DMS 273 (cell line): ENCODE results near the gene ARHGAP26.
A peak's percentile ranks its signal among the peaks of the same experiment; 100 is the strongest.

Source experiments
- DNase-seq: peaks from one replicate; lab custom pipeline; 2025; ENCODE audit not compliant: unreplicated experiment; lab: John Stamatoyannopoulos, UW

The ARHGAP26 gene

DNA sequence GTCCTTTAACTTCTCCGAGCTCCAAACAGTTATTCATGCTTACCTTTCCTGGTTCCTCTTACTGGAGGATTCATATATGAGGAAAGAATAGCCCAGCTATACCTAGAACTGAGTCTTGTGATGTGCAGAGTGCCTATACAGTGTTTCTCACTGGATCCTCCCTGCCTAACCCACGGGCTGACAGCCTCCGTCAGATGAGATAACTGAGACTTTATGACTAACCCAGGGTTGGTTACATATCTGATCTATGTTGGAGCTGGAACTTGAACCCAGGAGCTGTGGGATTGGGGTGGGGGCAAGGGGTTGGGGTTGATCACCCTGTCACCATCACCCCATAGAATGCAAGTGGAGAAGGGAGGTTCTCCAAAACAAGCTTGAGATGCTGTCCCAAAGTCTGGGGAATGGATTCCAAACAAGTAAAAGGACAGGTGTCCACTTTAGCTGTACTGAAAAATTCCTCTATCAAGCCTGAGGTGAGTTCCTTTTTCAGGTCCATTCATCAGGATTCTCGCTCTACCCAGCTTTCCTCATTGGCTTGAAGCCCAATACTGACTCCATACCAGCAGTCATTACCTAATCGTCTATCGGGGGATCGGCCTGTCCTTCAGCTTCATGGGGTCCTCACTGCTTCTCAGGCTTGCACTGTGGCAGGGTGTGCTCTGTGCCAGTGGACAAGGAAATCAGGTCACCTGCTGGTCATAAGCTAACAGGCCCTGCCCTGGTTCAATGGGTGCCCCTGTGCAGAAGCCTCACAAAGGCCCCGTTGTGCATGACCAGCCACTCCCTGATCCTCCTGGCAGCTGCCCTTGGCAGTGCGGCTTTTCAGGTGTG is 100.6 kb downstream of the ARHGAP26 start:
- no peak for DNase-seq

DNA sequence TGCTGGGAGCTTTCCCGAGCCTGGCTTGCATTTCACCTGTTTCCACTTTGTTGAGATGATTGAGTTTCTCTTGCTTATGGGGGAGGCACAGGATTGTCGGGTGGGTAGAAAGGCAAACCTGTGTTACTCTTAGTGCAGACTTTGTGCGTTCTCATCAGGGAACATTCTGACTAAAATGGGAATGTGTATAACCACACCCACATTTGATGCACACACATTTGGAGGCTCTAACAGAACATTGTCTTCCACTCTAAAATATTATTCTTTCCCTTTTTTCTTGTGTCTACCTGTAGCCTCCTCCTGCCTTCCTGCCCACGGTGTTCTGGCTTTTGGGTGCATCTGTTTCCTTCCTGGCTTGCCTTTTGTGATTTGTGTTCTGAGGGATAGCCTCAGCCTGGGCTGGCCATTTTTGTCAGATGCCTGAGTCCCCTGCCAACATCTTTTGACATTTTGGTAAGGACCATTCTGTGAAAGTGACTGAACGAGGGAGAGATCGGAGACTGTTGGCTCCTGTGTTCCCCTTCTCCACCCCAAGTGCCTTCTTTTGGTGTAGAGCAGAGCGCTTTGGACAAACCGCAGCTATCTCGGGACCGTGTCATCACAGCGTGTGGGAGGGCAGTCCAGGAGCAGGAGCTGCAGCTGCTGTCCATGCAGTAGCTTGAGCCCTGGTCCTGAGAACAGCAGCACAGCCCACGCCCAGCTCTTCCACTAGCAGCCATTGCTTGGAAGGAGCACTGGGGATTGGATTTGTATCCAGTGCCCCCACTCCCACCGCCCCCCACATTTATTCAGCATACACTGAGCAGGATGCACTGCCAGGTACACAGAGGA is 101.4 kb downstream of the ARHGAP26 start:
- no peak for DNase-seq

DNA sequence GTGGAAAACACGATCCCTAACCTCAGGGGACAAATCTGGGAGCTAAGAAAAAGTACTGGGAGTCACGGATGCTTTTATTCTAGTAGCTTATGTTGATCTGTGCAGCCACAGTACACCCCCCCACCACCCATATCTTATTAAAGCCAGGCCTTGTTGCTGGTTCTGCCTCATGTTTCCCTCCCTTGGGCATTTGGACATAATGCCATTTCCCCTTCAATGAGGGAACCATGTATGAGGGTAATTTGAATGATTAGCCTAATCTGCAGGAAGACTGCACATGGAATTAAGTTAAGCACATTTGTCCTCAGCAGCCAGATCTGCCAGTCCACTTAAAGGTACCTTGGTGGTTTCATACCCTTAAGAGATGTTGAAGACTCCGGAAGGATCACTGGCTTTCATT is 102.0 kb downstream of the ARHGAP26 start:
- DNase-seq: no peak

DNA sequence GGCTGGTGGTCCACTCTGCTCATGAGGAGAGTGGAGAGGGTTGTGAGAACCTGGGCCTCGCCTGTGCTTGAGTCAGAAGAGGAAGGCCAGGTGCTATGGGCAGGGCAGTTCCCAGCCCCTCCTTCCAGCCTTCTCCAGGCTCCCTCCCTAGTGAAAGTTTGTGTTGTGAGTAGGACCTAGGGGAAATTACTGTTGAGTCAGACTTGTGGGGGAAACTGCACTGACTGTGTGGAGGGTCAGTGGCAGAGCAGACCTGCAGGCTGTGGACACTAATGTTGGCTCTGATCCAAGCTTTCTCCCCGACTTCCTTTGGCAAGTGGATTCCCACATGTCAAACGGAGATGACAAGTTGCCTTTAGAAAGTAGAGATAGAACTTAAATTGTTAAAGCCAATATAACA is 102.6 kb downstream of the ARHGAP26 start:
- DNase-seq: peak; percentile 29

DNA sequence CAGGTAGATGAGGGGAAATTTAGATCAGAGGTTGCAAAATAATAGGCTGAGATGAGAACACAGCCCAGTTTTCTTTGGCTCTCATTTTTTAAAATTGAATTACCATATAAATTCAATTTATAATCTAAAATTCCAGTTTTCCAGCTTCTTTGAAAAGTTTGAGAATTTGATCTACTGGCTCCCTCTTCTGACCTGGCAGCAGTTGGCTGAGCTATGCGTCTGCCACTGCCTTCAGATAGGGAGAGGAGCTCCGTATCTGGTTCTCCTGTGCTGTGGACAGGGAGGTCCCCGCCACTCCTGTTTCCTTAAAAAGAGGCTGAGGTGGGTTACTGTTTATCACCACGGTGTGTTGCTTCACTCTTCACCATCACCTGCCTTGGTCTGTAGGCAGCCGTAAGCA is 103.7 kb downstream of the ARHGAP26 start:
- no peak for DNase-seq

DNA sequence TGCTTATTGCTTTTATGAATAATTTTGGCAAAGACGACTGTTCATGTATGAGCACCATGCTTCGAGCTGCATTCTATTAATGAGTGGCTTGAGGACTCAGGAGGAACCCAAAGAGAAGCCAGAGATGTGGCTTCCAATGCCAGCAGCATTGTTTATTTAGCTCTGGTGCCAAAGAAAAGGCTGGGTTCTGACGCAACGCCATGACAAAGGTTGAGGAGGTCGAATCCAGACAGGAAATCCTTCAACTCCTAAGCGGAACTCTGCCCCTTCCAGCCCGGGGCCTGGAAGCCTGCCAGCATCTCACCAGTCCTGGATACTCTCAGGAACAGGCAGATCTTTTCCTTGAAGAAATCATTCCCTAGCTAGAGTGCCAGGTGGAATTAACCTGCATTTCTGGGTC is 104.4 kb downstream of the ARHGAP26 start:
- no peak for DNase-seq

DNA sequence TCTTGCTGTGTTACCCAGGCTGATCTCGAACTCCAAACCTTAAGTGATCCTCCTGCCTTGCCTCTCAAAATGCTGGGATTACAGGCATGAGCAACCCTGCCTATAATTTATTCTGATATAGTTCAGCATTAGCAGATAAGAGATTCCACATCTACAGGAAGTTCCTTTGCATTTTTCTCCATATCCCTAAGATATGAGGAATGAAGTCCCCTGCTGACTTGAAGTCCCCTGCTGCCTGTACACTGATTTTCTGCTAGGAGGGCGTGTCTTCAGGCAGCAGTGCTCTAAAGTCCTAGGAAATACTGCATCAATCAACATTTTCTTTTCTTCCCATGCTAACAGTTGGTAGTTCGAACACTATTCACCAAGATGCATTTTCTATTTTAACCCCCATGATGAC is 105.8 kb downstream of the ARHGAP26 start:
- no peak for DNase-seq

DNA sequence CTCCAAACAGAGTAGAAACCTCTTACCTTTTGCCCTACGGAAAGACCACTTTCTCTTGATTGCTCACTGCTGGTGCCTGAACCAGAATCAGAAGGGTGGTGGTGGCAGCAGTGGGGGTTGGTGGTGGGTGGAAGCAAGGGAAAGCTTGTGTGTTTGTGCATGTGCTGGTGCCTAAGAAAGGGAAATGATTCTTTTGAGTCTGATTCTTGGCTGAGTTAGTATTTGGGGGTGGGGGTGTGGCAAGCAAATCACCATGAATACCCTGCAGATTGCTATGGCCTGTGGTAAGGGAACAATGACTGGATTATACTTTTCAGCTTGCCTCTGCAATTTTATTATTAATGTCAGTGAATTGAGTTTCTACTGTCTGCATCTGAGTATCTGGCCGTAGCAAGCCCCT is 106.6 kb downstream of the ARHGAP26 start:
- DNase-seq: no peak

DNA sequence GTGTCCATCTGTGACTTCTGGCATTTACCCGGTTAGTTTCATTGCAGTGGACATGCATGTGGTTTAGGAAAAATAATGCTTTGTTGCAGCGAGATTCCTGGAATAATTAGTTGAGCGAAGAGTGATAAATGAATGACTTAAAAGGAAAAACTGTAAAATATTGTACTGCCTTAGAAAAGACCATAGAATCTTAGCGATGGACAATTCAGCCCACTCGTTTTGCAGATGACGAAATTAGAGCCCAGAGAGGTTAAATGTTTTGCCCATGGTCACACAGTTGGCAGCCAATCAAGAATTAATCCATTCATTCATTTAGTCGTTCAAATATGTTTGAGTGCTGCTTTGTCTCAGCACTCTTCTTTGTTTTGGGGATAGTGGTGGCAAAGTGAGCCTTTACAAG is 107.9 kb downstream of the ARHGAP26 start:
- no peak for DNase-seq

DNA sequence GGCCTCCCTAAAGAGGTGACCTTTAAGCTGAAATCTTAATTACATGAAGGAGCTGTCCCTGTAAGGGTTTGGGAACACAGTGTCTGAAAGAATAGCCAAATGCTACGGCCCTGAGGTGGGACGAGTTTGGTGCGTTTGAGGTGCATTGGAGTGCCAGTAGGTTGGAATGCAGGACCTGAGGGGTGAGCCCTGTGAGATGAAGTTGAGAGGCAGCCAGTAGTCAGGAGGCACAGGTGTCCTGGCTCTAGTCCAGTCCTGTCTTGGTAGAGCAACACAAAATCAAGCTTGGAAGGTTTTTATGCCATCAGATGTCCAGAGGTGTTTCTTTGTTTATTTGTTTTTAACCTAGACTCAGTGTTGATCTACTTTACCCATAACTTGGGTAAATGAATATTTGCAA is 108.5 kb downstream of the ARHGAP26 start:
- DNase-seq: peak; percentile 24

DNA sequence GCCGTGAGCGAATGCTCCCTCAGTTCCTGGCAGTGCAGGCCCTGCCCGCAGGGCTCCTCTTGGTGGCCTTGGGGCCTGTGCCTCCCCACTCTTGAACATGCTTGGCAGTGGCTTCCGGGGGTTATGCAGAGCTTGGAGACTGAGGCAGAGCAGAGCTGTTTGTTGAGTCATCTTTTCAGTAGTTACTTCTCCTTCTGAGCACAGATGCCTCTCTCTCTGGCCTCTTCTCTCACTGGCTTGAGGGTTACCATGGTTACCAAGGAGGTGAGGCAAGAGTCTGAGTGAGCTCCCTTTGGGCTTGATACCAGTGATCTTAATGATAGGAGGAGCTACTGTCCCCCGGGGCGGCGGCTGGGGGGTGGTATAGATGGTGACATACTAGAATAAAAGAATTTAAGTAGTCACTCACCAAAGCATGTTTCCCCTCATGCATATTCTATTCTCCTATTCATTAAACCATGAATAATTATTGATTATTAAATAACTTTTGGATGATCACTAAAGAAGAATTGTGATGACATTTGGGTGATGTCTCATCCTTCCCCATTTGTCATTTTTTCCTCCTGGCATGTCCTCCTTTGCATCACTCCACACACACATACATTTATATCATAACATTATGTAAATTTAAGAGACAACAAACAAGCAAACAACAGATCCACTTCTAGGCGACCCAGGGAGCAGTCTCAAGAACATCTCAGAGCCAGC is 111.1 kb downstream of the ARHGAP26 start:
- DNase-seq: no peak

DNA sequence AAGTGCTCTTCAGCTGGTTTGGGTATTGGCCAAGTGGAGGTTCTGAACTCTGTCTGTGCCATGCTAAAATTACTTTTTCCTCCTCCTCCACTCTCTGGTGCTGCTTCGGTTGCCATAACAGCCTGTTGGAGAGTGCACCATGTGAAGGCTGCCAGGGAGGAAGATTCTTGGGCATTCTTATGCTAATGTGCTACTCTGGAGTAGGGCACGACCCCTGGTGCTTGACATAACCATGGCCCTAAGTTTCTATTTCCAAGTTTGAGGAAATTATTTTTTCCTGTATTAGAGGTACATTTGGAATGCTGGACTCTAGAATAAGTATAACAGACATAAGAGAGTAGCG is 111.6 kb downstream of the ARHGAP26 start:
- DNase-seq: no peak

DNA sequence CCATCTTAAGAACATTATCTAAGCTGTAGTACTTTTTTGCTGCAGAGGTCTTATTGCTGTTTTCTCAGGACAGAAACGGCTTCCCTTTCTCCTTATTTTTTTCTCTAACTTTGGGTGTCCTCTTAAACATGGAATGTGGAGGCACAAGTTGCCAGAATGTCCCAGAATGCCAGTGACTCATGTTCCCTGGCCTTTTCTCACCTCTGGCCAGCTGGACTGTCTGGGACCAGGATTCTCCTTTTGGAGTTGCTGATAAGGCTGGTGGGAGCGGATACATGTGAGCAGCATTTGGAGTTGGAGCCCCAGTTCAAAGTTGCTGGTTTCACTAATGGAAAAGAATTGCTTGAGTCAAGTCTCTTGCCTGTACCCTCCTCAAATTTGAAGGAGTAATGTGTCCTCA is 112.8 kb downstream of the ARHGAP26 start:
- DNase-seq: no peak

DNA sequence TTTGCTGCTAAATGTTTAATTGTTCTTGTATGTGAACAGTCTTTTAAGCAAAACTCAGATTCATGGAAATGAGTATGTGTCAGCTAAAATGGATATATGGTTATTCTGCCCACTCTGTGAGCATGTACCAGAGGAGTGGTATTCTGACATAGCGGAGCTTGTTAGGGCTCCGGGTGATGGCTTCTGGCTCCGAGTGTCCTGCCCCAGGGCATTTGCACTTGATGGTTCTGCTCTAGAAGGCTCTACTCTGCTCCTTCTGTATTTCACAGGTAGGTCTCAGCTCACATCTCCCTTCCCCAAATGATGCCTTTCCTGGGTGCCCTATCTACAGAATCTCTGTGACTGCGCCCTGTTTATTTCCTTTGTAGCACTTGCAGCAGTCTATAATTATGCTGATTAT is 113.3 kb downstream of the ARHGAP26 start:
- no peak for DNase-seq

DNA sequence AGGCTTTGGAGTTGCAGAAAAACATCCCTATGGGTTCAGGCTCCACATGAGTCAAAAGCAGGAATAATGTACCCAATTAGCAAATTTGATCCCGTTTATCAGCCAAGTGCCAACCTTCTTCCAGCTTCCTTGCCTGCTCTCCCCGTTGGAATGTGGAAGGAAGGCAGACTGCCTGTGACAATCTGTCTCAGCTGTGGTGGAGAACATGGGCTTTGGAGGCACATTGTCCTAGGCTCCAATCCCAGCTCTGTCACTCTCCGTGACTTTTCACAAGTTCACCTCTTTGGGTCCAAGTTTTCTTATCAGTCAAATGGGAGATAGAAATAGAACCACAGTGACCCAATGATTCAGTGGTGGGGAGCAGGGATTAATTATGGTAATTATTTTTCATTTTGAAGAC is 113.9 kb downstream of the ARHGAP26 start:
- no peak for DNase-seq

DNA sequence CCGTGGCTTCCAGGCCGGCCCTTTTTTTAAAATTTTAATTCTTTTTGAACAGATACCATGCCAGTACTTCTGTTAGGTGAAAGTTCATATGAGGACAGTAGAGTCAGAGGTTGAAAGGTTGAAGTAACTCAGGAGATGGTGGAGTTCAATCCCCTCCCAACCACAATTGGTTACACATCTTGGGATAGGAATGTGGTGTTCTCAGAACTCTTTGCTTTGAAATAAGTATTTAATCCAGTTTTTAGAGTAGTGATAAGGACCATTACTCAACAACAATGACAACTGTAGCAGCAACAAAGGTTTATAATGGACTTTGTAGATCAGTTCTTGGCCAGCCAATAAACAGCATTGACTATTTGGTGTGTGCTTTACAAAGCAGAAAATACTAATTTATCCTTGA is 116.0 kb downstream of the ARHGAP26 start:
- no peak for DNase-seq

DNA sequence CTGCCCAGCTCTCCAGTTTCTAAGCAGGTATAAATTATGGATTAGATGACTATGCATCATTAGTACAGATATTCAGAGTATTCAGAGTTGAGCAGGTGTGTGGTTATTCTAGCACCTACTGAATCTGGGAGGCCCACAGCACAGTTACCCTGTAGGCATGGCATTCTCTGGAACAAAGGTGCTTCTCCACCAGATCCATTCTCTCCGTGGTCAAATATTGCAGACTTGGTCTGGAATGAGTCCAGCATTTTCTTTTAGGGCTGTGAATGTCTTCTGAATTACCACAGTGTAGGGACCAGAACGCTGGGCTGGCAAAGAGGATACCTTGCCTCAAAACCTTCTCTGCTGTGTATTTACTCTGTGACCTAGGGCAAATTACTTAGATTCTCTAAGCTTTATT is 116.8 kb downstream of the ARHGAP26 start:
- DNase-seq: no peak

DNA sequence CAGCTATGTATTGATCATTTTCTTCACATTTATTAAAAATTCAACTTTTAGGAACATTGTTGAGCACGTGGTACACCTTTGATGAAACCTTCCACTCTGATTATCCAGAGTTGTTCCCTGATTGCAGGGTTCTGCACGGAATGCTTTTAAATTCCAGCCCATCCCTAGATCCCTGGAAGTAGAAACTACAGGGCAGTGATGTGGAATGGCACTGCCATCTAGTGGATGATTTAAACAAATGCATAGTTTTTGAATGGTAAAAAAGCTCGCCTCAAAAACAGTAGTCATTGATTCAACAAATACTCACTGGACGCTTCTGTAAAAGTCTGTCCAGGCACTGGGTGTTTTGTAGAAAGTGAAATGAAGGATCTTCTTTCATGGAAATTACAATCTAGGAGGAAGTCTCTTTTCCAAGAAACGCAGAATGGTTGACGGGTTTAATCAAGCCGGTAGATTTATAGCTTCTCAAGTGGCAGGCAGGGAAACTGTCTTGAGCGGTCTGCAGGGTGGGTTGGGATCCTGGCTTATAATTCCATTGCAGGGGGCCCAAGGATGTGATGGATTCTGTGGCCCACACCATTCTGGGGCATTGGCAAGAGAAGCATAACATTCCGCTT is 118.4 kb downstream of the ARHGAP26 start:
- DNase-seq: peak; percentile 70

DNA sequence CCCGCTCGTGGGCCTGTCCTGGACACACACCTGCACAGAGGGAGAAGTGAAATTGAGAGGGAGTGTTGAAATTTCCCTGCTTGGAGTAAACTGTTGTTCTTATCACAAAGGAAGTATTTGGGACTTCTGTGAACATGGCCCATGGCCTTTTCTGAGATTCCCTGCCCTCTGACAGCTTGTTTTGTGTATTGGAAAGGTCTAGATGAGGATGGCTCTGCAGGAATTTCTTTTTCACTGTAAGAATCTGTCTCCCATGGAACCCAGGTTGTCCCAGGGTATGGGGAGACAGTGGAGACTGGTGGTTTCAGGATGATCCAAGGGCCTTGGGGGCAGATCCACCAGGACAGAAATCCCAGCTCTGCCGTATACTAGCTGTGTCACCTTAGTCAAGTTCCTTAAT is 121.8 kb downstream of the ARHGAP26 start:
- DNase-seq: no peak

DNA sequence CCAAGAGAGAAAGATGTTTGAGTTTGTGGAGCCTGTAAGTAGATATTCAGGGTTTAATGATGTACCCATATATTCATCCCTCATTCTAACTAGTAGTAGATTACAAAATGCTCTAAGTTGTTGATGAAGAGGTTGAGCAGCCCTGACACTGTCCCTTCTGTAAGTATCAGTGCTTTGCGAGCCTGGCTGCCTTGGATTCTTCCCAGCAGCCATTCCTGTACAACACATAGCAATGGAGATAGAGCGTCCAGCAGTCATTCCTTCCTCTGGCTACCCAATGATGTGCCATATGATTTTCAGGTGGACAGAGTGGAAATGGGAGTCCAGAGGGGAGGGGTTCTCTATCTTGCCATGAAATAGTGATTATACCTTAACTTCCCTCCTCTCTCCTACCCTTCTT is 124.1 kb downstream of the ARHGAP26 start:
- no peak for DNase-seq

DNA sequence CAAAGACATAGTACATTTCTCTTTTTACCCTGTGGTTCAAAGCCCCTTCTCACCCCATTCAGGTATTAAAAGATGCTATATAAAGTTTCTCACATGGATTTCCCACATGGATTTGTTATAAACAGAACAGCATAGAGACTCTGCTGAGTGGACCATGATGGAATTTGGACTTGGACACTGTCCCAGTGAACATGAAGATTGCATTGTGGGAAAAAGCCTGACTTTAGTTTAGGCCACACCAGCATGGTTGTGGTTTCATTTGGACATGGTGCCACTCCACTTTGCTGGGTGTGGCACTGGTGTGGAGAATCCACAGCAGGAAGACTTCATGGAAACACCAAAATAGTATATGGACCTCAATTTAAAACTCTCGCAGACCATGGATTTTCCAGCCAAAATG is 124.6 kb downstream of the ARHGAP26 start:
- no peak for DNase-seq
